Measurements from ENCODE around the gene CEACAM18. TPM values are rescaled to one million over a fixed set of nuclear protein-coding genes. Genes with fewer than 3 reads are reported as not detected.

Gene CEACAM18
- total and polyA plus RNA-seq, 10 of the 15 experiments (the other 5 are each of a cell fraction or from before 2014, with no cell fraction given): not detected

- WGBS (ENCODE audit: insufficient coverage, insufficient replicate concordance, low lambda C conversion rate, missing lambda C conversion rate): 0% methylated on average over 1 of the region's 1 CpG
- TF ChIP-seq TAF1 (IDR thresholded peaks at IDR 0.05; ENCODE audit: borderline replicate concordance, low read depth, low read length): no peak
- no peak for TF ChIP-seq RCOR1 (conservative IDR thresholded peaks at IDR 0.05; ENCODE audit: low read depth, low read length)
- no peak for TF ChIP-seq RAD21 (IDR thresholded peaks at IDR 0.05; ENCODE audit: insufficient read depth, low read depth, low read length)
- TF ChIP-seq, protein P1, sequence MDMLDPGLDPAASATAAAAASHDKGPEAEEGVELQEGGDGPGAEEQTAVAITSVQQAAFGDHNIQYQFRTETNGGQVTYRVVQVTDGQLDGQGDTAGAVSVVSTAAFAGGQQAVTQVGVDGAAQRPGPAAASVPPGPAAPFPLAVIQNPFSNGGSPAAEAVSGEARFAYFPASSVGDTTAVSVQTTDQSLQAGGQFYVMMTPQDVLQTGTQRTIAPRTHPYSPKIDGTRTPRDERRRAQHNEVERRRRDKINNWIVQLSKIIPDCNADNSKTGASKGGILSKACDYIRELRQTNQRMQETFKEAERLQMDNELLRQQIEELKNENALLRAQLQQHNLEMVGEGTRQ (IDR thresholded peaks at IDR 0.05; ENCODE audit: borderline replicate concordance, low read depth, low read length): no peak
- FAIRE-seq (no peak), DNase-seq (ENCODE audit: low read depth, low spot score) (no peak), ATAC-seq (no peak)
- H3K36me3 ChIP-seq (ENCODE audit: control insufficient read depth in 2 of 2, insufficient read depth in 2 of 2, low read length in 1 of 2): no peaks in the 10 kb centered on the region
- no peaks in the 10 kb centered on the region; a peak in 1 of 4 replicates for H3K27me3 ChIP-seq (replicated peaks in 1 of 2; ENCODE audit: control insufficient read depth in 2 of 2, insufficient read depth in 2 of 2, low read length in 1 of 2)
- H3K79me2 ChIP-seq (ENCODE audit: control insufficient read depth, insufficient read depth, low read length): no peaks in the 10 kb centered on the region
- ChIA-PET CTCF (interaction anchor here (1.6 to 10.8 kb wide), 2 partner anchors 44 to 189 kb away, joined by 3 to 281 read pairs; no protein-coding TSS in a partner anchor), SMC1A (ENCODE audit: uncharacterized antibody, unreplicated experiment) (interaction anchor here (0.7 to 1.3 kb wide), 2 partner anchors 187 to 190 kb away, joined by 3 read pairs; no protein-coding TSS in a partner anchor), POLR2A (no interaction called here), RAD21 (ENCODE audit: unreplicated experiment) (interaction anchor here (0.8 kb wide), 1 partner anchor 187 kb away, joined by 3 read pairs; no protein-coding TSS in a partner anchor)
- no peaks in the 10 kb centered on the region for H3K9me3 ChIP-seq (replicated peaks; ENCODE audit: control insufficient read depth, insufficient read depth, low read length)
- no peak overlapping the region for H3K9ac ChIP-seq (ENCODE audit: control insufficient read depth, insufficient read depth, low read length)
- no peak overlapping the region for H3K4me2 ChIP-seq (ENCODE audit: control insufficient read depth, insufficient read depth)
- in situ Hi-C loops (cut with MboI): loop anchor here (5.0 kb wide), 1 partner anchor 188 kb away; no protein-coding TSS in a partner anchor
- no peaks in the 10 kb centered on the region for H3K4me1 ChIP-seq (ENCODE audit: control insufficient read depth, insufficient read depth, low read length)
- no peak overlapping the region for H2AFZ ChIP-seq (ENCODE audit: control insufficient read depth, low read depth, low read length)
- no peaks in the 10 kb centered on the region; the same call in 1 of the 2 replicates for H4K20me1 ChIP-seq (ENCODE audit: control insufficient read depth, insufficient read depth)
- no peak overlapping the region for H3K27ac ChIP-seq (ENCODE audit: control insufficient read depth, insufficient read depth)
- no TSS peak for BruUV-seq (replicated peaks)
- no peak overlapping the region for H3K4me3 ChIP-seq
- intact Hi-C loops (cut with micrococcal nuclease; ENCODE audit: unreplicated experiment): loop anchor here (5.0 kb wide), 1 partner anchor 43 kb away; no protein-coding TSS in a partner anchor
Observed at GRCh38 chr19:51469629-51470028, 8.7 kb upstream of the CEACAM18 start.

DNA sequence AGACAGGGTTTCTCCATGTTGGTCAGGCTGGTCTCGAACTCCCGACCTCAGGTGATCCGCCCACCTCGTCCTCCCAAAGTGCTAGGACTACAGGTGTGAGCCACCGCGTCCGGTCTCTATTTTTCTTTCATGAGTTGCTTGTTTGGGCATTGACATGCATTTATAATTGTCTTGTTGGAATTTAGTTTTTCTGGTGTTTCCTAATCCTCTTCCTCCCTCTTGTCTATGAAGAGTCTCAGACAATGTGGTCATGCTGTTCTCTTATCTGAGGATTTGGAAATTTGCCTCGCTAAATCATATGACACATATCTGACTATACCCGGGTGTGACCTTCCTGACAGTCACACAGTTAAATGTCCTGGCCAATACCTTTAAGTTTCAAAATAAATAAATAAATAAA is 7.4 kb upstream of the CEACAM18 start:
- Histone ChIP-seq H3K4me2 (ENCODE audit: control insufficient read depth, insufficient read depth) (no peak overlapping the region), H3K36me3 (ENCODE audit: control insufficient read depth in 2 of 2, insufficient read depth in 2 of 2, low read length in 1 of 2) (no peaks in the 10 kb centered on the region), H3K9me3 (replicated peaks; ENCODE audit: control insufficient read depth, insufficient read depth, low read length) (no peaks in the 10 kb centered on the region; the same call in 2 of the 3 replicates), H3K4me3 (no peak overlapping the region), H2AFZ (ENCODE audit: control insufficient read depth, low read depth, low read length) (no peak overlapping the region), H3K27ac (ENCODE audit: control insufficient read depth, insufficient read depth) (no peak overlapping the region), H3K9ac (ENCODE audit: control insufficient read depth, insufficient read depth, low read length) (no peak overlapping the region), H4K20me1 (ENCODE audit: control insufficient read depth, insufficient read depth) (no peaks in the 10 kb centered on the region; the same call in 1 of the 2 replicates), H3K27me3 (replicated peaks in 1 of 2; ENCODE audit: control insufficient read depth in 2 of 2, insufficient read depth in 2 of 2, low read length in 1 of 2) (no peaks in the 10 kb centered on the region; a peak in 1 of 4 replicates), H3K79me2 (ENCODE audit: control insufficient read depth, insufficient read depth, low read length) (no peaks in the 10 kb centered on the region), H3K4me1 (ENCODE audit: control insufficient read depth, insufficient read depth, low read length) (no peaks in the 10 kb centered on the region)
- in situ Hi-C loops (cut with MboI) (loop anchor here (5.0 kb wide), 1 partner anchor 186 kb away; no protein-coding TSS in a partner anchor), intact Hi-C loops (cut with micrococcal nuclease; ENCODE audit: unreplicated experiment) (loop anchor here (5.0 kb wide), 1 partner anchor 41 kb away; no protein-coding TSS in a partner anchor)
- no TSS peak for BruUV-seq (replicated peaks)
- no peak for DNase-seq (ENCODE audit: low read depth, low spot score)
- ChIA-PET RAD21 (ENCODE audit: unreplicated experiment) (interaction anchor here (1.6 to 5.4 kb wide), 2 partner anchors 45 to 187 kb away, joined by 3 to 133 read pairs; no protein-coding TSS in a partner anchor), SMC1A (ENCODE audit: uncharacterized antibody, unreplicated experiment) (interaction anchor here (1.1 to 6.4 kb wide), 3 partner anchors 31 to 189 kb away, joined by 4 to 110 read pairs (median 5); no protein-coding TSS in a partner anchor), CTCF (interaction anchor here (0.9 to 10.8 kb wide), 8 partner anchors 9 to 307 kb away, joined by 3 to 281 read pairs (median 3); no protein-coding TSS in a partner anchor), POLR2A (no interaction called here)
- no peak for FAIRE-seq
- 46% methylated on average over 9 of the region's 9 CpGs for WGBS (ENCODE audit: insufficient coverage, insufficient replicate concordance, low lambda C conversion rate, missing lambda C conversion rate)
- no peak for ATAC-seq
- TF ChIP-seq TCF3 (IDR thresholded peaks at IDR 0.05; ENCODE audit: borderline replicate concordance, insufficient read depth, low read depth, low read length) (no peak), JUNB (IDR thresholded peaks at IDR 0.05) (no peak), ZNF687 (IDR thresholded peaks at IDR 0.05) (no peak), SREBF2 (IDR thresholded peaks at IDR 0.05; ENCODE audit: low read length) (no peak), MEF2B (IDR thresholded peaks at IDR 0.05; ENCODE audit: partially characterized antibody, poor library complexity, severe bottlenecking) (no peak), EZH2 (IDR thresholded peaks at IDR 0.05; ENCODE audit: borderline replicate concordance, control insufficient read depth, low read depth, low read length) (no peak)

All from GM12878 (cell line).